Liver (tissue), 9 donors: ENCODE data around the gene NECTIN1. TPM values are rescaled to one million over a fixed set of nuclear protein-coding genes. Genes with fewer than 3 reads are reported as not detected.

Source experiments
- DNase-seq: peaks from one replicate; pipeline ENCODE4 v3.0.0-alpha.2; 2017; ENCODE audit warnings: low spot score
- H3K27ac ChIP-seq, 2 donors: one replicate each; pipeline ENCODE4 v1.7.0; 2013; ENCODE audit warnings: inconsistent platforms in 2 of 2, low read length in 2 of 2, control low read depth in 1 of 2, low read depth in 1 of 2, mild to moderate bottlenecking in 1 of 2
- H3K27me3 ChIP-seq, 4 donors: one replicate each; pipeline versions ENCODE4 v1.6.1 to v1.7.0; 2013; ENCODE audit warnings: low read length in 3 of 4, inconsistent platforms in 1 of 4, mild to moderate bottlenecking in 1 of 4, moderate library complexity in 1 of 4; ENCODE audit not compliant: control insufficient read depth in 4 of 4, insufficient read depth in 4 of 4
- H3K36me3 ChIP-seq, 4 donors: one replicate each; pipeline versions ENCODE4 v1.6.1 to v1.7.0; 2013; ENCODE audit warnings: low read length in 3 of 4, mild to moderate bottlenecking in 3 of 4, low read depth in 1 of 4, moderate library complexity in 1 of 4; ENCODE audit not compliant: control insufficient read depth in 4 of 4, insufficient read depth in 3 of 4
- H3K4me1 ChIP-seq, 4 donors: one replicate each; pipeline versions ENCODE4 v1.6.1 to v1.7.0; 2013; ENCODE audit warnings: low read length in 3 of 4, mild to moderate bottlenecking in 3 of 4, moderate library complexity in 1 of 4; ENCODE audit not compliant: control insufficient read depth in 4 of 4, insufficient read depth in 4 of 4
- H3K4me3 ChIP-seq, 3 donors: one replicate each; pipeline versions ENCODE4 v1.6.1 to v1.7.0; 2013; ENCODE audit warnings: low read length in 3 of 3, control low read depth in 1 of 3, low read depth in 1 of 3, mild to moderate bottlenecking in 1 of 3
- H3K9ac ChIP-seq, 2 donors: one replicate each; pipeline ENCODE4 v1.7.0; 2013; ENCODE audit warnings: low read length in 2 of 2, mild to moderate bottlenecking in 2 of 2, moderate library complexity in 2 of 2, control low read depth in 1 of 2, low read depth in 1 of 2
- H3K9me3 ChIP-seq, 4 donors: one replicate each; pipeline versions ENCODE4 v1.6.1 to v1.7.0; 2013; ENCODE audit warnings: low read length in 3 of 4; ENCODE audit not compliant: control insufficient read depth in 4 of 4
- ATF3 ChIP-seq: IDR thresholded peaks from 2 replicates; pipeline ENCODE4 v1.6.1; 2016; ENCODE audit warnings: antibody characterized with exemption
- CTCF ChIP-seq: fragments of 150-350 bp; IDR thresholded peaks from 2 replicates; pipeline ENCODE4 v1.5.1; 2017; ENCODE audit warnings: improper control_type of control experiment, low read depth, low read length; ENCODE audit not compliant: missing input control
- EGR1 ChIP-seq, 2 donors: IDR thresholded peaks; 2 replicates each; pipeline ENCODE4 v1.6.1; 2016 to 2018; ENCODE audit warnings: antibody characterized with exemption in 2 of 2, low read depth in 2 of 2
- FOXA1 ChIP-seq: IDR thresholded peaks from 2 replicates; pipeline ENCODE4 v1.6.1; 2016; ENCODE audit warnings: antibody characterized with exemption
- FOXA2 ChIP-seq: IDR thresholded peaks from 2 replicates; pipeline ENCODE4 v1.6.1; 2016; ENCODE audit warnings: antibody characterized with exemption
- GABPA ChIP-seq, 2 donors: IDR thresholded peaks in 1 of 2; conservative IDR thresholded peaks in 1 of 2; 2 replicates each; pipeline ENCODE4 v1.6.1; 2016; ENCODE audit warnings: antibody characterized with exemption in 2 of 2, mild to moderate bottlenecking in 1 of 2, moderate library complexity in 1 of 2
- HNF4A ChIP-seq, 2 donors: conservative IDR thresholded peaks; 2 replicates each; pipeline ENCODE4 v1.6.1; 2016; ENCODE audit warnings: antibody characterized with exemption in 2 of 2, mild to moderate bottlenecking in 2 of 2
- HNF4G ChIP-seq: IDR thresholded peaks from 2 replicates; pipeline ENCODE4 v1.6.1; 2016; ENCODE audit warnings: antibody characterized with exemption
- JUND ChIP-seq, 2 donors: IDR thresholded peaks; 2 replicates each; pipeline ENCODE4 v1.6.1; 2016; ENCODE audit warnings: antibody characterized with exemption in 2 of 2
- MAX ChIP-seq: IDR thresholded peaks from 2 replicates; pipeline ENCODE4 v1.6.1; 2016; ENCODE audit warnings: antibody characterized with exemption
- NR2F2 ChIP-seq: IDR thresholded peaks from 2 replicates; pipeline ENCODE4 v1.6.1; 2016; ENCODE audit warnings: antibody characterized with exemption
- RAD21 ChIP-seq, 2 donors: IDR thresholded peaks; 2 replicates each; pipeline ENCODE4 v1.6.1; 2016; ENCODE audit warnings: antibody characterized with exemption in 2 of 2, mild to moderate bottlenecking in 2 of 2
- REST ChIP-seq: IDR thresholded peaks from 2 replicates; pipeline ENCODE4 v1.6.1; 2016; ENCODE audit warnings: antibody characterized with exemption, mild to moderate bottlenecking
- RXRA ChIP-seq, 2 donors: IDR thresholded peaks; 2 replicates each; pipeline ENCODE4 v1.6.1; 2017 to 2018; ENCODE audit warnings: antibody characterized with exemption in 2 of 2, mild to moderate bottlenecking in 1 of 2
- SP1 ChIP-seq: IDR thresholded peaks from 2 replicates; pipeline ENCODE4 v1.6.1; 2018; ENCODE audit warnings: antibody characterized with exemption, mild to moderate bottlenecking
- TAF1 ChIP-seq: conservative IDR thresholded peaks from 2 replicates; pipeline ENCODE4 v1.6.1; 2016; ENCODE audit warnings: antibody characterized with exemption, mild to moderate bottlenecking
- YY1 ChIP-seq: IDR thresholded peaks from 2 replicates; pipeline ENCODE4 v1.6.1; 2016; ENCODE audit warnings: antibody characterized with exemption, mild to moderate bottlenecking
- ZBTB33 ChIP-seq: IDR thresholded peaks from 2 replicates; pipeline ENCODE4 v1.6.1; 2016; ENCODE audit warnings: antibody characterized with exemption
- WGBS: extraction: QIAGEN DNeasy Blood & Tissue Kit; methylation state at CpG from one replicate; pipeline ENCODE4 v1.1.7; 2013; 5-methylcytosine and 5-hydroxymethylcytosine counted together
- polyA plus RNA-seq, 2 donors: library from polyadenylated mRNA; stranded (reverse) in 1 of 2; unstranded in 1 of 2; fragments of 200-250 nt in 1 of 2; fragments of >200 nt in 1 of 2; fragmentation: Nextera tagmentation in 1 of 2; extraction: Ambion mirVana in 1 of 2; gene quantifications; one replicate each; pipeline versions ENCODE4 v1.2.1 to v1.2.3, GENCODE V29; 2013 to 2015
- total RNA-seq, 2 donors: library from RNA; depleted of rRNA; stranded (reverse); fragments of >200 nt; gene quantifications; one replicate each; pipeline ENCODE4 v1.2.3, GENCODE V29; 2014
- donor health status: healthy.
- donor health status: healthy.
- donor health status: healthy.
- donor health status: healthy.
- donor health status: healthy.

NECTIN1 gene
- total and polyA plus RNA-seq, 4 donors: 0.69 to 7.7 (median 5.0) TPM

- H3K27ac ChIP-seq: no peak overlapping the region
- TF ChIP-seq GABPA (IDR thresholded peaks at IDR 0.05 in 1 of 2, conservative IDR thresholded peaks at IDR 0.05 in 1 of 2) (no peak), TAF1 (no peak), CTCF (no peak), YY1 (no peak), ZBTB33 (no peak), SP1 (no peak), NR2F2 (no peak), JUND (IDR thresholded peaks at IDR 0.05) (no peak), EGR1 (IDR thresholded peaks at IDR 0.05; ENCODE audit: low read depth in 2 of 2) (no peak), FOXA2 (no peak), FOXA1 (no peak), ATF3 (no peak), HNF4G (no peak), RXRA (IDR thresholded peaks at IDR 0.05) (no peak), MAX (no peak), HNF4A (conservative IDR thresholded peaks at IDR 0.05) (no peak), RAD21 (IDR thresholded peaks at IDR 0.05) (no peak), REST (no peak)
- H3K9me3 ChIP-seq: no peaks in the 10 kb centered on the region
- H3K27me3 ChIP-seq: no peaks in the 10 kb centered on the region
- H3K4me1 ChIP-seq: peaks cover 0 to 2% (median 0%) of the 10 kb centered on the region in 4 donors
- WGBS: 92% methylated on average over 19 of the region's 19 CpGs
- no peak for DNase-seq
- H3K9ac ChIP-seq: no peak overlapping the region
- no peak overlapping the region for H3K4me3 ChIP-seq
- H3K36me3 ChIP-seq: no peaks in the 10 kb centered on the region
Observed at GRCh38 chr11:119686177-119686882, 42.7 kb downstream of the NECTIN1 start.
